ENCODE data around the gene MAP4K2. TPM values are rescaled to one million over a fixed set of nuclear protein-coding genes. Genes with fewer than 3 reads are reported as not detected.

MAP4K2 gene
- total RNA-seq, 1 donor from 2014 or later = 2.6 TPM

DNA sequence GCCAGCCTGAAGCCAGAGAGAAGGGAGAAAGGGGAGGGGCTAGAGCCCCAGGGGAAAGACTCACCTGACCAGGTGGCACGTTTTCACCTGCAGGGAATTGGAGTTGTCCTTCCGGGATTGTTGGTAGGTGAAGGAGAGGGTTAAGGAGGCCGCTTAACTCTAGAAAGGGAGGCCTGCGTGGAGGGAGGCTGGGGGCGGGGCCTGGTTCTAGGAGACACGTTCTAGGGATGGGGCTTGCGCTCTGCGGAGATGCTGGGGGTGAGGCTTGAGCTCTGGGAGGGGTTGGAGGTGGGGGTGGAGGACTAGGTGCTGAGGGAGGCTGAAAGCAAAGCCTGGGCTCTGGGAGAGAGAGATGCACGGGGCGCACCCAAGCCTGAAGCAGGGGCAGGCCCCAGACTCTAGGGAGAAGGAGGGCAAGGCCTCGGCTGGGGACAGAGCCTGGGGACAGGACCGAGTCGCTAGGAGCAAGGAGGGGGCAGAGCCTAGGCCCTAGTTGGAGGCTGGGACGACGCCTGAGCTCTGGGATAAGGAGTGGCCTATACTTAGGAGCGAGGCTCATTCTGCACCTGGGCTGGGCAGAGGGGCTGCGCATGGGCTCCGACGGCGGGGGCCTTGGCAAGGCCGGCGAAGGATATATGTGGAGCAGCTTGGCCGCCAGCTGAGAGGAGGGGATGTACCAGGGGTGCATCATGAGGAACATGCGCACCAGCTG is 61.5 kb downstream of the MAP4K2 start:
- DNase-seq (ENCODE audit: low spot score) = no peak

DNA sequence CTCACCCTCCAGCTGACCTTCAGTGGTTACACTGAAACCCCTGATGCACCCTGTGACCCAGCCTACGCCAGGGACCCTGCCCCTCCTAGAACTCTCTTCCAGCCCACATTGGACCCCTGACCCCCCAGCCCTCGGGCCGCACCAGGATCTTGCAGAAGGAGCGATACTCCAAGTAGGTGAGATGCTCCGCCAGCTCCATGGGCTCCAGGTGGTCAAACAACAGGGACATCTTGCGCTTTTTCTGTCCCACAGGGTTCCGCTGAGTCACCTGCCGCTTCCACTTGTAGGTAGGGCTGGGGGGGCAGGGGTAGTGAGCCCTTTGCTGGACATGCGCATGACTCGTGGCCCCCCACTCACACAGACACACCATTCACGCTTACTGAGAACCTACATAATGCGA is 63.1 kb downstream of the MAP4K2 start:
- no peak for DNase-seq (ENCODE audit: low spot score)

DNA sequence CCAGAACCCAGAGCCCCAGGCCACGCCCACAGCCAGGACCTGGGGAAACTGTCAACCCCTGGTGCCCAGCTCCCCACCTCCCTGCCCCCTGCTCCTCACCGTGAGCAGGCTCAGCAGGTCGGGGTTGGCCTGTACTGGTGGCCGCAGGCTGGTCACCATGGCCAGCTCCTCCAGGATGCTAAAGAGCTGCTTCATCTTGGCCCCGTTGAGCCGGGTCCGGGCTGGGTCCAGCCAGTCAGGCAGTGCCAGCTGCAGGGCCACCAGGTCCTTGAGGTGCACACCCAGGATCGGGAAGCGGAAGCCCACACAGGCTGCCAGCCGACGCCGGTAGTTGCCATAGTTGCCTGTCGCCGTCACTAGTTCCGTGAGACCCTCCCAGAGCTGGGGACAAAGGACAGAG is 66.4 kb downstream of the MAP4K2 start:
- DNase-seq (ENCODE audit: low spot score) = no peak

DNA sequence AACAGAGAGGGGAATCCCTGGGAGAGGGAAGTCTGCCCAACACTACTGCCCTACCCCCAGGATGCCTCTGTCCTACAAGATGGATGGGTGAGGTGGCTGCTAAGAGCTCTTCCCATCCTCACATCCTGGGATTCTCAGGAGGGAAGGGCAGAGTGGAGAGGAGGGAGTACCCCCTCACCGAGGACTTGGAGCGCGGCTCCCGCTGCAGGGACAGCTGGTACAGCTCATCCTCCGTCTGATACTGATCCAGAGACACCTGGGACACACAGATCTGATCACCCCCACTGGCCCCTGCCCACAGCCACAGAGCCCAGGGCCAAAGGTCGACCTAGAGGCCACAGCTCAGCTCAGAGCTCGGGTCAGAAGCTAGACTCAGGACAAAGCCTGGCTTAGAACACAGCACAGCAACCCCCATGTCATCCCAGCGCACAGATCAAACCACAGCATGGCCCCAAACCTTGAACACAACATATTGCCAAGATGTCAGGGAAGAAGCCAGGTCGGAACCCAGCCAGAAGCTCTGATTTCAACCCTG is 67.2 kb downstream of the MAP4K2 start:
- no peak for DNase-seq (ENCODE audit: low spot score)

Other genes starting within 250 kb of the MAP4K2 start
- gene SLC22A11, start 247.3 kb downstream of the MAP4K2 start, total RNA-seq (ENCODE audit: insufficient read depth, low replicate concordance) = 2.9 TPM
- gene SLC22A12, start 212.0 kb downstream of the MAP4K2 start, total RNA-seq (ENCODE audit: insufficient read depth, low replicate concordance) = 2.4 TPM
- 43.6 TPM for gene NRXN2, start 80.0 kb downstream of the MAP4K2 start, total RNA-seq (ENCODE audit: insufficient read depth, low replicate concordance)
- 15.9 TPM for gene RASGRP2, start 59.1 kb downstream of the MAP4K2 start, total RNA-seq (ENCODE audit: insufficient read depth, low replicate concordance)
- gene PYGM, start 43.2 kb downstream of the MAP4K2 start, total RNA-seq (ENCODE audit: insufficient read depth, low replicate concordance) = 14.7 TPM
- gene SF1, start 24.7 kb downstream of the MAP4K2 start, total RNA-seq (ENCODE audit: insufficient read depth, low replicate concordance) = 120 TPM
- 4.3 TPM for gene MEN1, start 7.3 kb upstream of the MAP4K2 start, total RNA-seq (ENCODE audit: insufficient read depth, low replicate concordance)
- gene CDC42BPG, start 41.4 kb upstream of the MAP4K2 start, total RNA-seq (ENCODE audit: insufficient read depth, low replicate concordance) = 0.96 TPM
- 56.8 TPM for gene EHD1, start 75.4 kb upstream of the MAP4K2 start, total RNA-seq (ENCODE audit: insufficient read depth, low replicate concordance)
- gene ATG2A, start 114.0 kb upstream of the MAP4K2 start, total RNA-seq (ENCODE audit: insufficient read depth, low replicate concordance) = 5.3 TPM
- gene PPP2R5B, start 121.5 kb upstream of the MAP4K2 start, total RNA-seq (ENCODE audit: insufficient read depth, low replicate concordance) = 3.6 TPM
- not detected for gene GPHA2, start 132.7 kb upstream of the MAP4K2 start, total RNA-seq (ENCODE audit: insufficient read depth, low replicate concordance)
- not detected for gene MAJIN, start 168.9 kb upstream of the MAP4K2 start, total RNA-seq (ENCODE audit: insufficient read depth, low replicate concordance)
- gene BATF2, start 193.8 kb upstream of the MAP4K2 start, total RNA-seq (ENCODE audit: insufficient read depth, low replicate concordance) = not detected
- gene ARL2, start 210.9 kb upstream of the MAP4K2 start, total RNA-seq (ENCODE audit: insufficient read depth, low replicate concordance) = 60.2 TPM
- 19.0 TPM for gene SNX15, start 224.2 kb upstream of the MAP4K2 start, total RNA-seq (ENCODE audit: insufficient read depth, low replicate concordance)
- 11.8 TPM for gene SAC3D1, start 238.0 kb upstream of the MAP4K2 start, total RNA-seq (ENCODE audit: insufficient read depth, low replicate concordance)